GM13977 (cell line): ENCODE data around the gene LRRC15.

Experiments used
- DNase-seq: peaks from one replicate; pipeline ENCODE4 v3.0.0; 2012; ENCODE audit warnings: low spot score
- in situ Hi-C: fragments of 300-500 bp; cut with MboI; formaldehyde crosslinking; loops from one replicate; pipeline ENCODE4 v1.12.0; 2022; ENCODE audit warnings: low sequenced_read_pairs, low pct_unique_long_range_greater_than_20kb, mixed read lengths, inconsistent platforms; ENCODE audit not compliant: unreplicated experiment
- TF ChIP-seq, protein P1 (sequence below): IDR thresholded peaks from 2 replicates; pipeline ENCODE4 v1.5.1; 2012; ENCODE audit warnings: mild to moderate bottlenecking, control low read depth; ENCODE audit not compliant: insufficient read depth; ENCODE audit errors: extremely low read depth, missing control alignments

LRRC15 gene

GRCh38 chr3:194369522-194370279 lies at the start of gene LRRC15:
LRRC15 (minus strand) TSS chr3:194369743; CDS start chr3:194361043, 8,700 bp downstream.
- TF ChIP-seq, protein P1, sequence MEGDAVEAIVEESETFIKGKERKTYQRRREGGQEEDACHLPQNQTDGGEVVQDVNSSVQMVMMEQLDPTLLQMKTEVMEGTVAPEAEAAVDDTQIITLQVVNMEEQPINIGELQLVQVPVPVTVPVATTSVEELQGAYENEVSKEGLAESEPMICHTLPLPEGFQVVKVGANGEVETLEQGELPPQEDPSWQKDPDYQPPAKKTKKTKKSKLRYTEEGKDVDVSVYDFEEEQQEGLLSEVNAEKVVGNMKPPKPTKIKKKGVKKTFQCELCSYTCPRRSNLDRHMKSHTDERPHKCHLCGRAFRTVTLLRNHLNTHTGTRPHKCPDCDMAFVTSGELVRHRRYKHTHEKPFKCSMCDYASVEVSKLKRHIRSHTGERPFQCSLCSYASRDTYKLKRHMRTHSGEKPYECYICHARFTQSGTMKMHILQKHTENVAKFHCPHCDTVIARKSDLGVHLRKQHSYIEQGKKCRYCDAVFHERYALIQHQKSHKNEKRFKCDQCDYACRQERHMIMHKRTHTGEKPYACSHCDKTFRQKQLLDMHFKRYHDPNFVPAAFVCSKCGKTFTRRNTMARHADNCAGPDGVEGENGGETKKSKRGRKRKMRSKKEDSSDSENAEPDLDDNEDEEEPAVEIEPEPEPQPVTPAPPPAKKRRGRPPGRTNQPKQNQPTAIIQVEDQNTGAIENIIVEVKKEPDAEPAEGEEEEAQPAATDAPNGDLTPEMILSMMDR, result no peak
- in situ Hi-C loops, result no loop called here
- no peak for DNase-seq

- DNase-seq, result no peak
- in situ Hi-C loops, result no loop called here
- TF ChIP-seq, protein P1, result no peak
Measured at GRCh38 chr3:194418671-194419070, 49.1 kb upstream of the LRRC15 start.

DNA sequence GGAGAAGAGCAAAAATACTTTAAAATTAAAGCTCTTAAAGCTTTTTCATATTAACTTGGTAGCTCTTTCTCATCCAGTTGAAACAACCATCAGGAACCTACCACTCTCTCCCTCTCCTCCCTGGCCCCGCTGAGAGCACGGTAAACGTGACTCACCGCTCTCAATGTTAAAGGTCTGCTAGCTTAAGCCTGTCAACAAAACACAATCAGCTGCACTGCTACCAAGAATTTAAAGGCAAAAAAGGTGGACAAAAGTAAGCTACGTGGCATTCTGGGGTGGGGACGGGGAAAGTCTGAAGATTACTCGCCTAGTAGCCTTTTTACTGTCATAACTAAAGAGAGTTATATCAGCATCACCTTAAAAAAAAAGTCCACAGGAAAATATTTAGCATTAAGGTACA lies 37.9 kb upstream of the LRRC15 start:
- in situ Hi-C loops, result no loop called here
- no peak for DNase-seq

GRCh38 chr3:194405766-194406165 lies 36.2 kb upstream of the LRRC15 start:
- DNase-seq, result no peak
- in situ Hi-C loops, result no loop called here
- TF ChIP-seq, protein P1, result no peak

More for the DNA sequence above, 37.9 kb upstream of the LRRC15 start:
- TF ChIP-seq, protein P1, result no peak

DNA sequence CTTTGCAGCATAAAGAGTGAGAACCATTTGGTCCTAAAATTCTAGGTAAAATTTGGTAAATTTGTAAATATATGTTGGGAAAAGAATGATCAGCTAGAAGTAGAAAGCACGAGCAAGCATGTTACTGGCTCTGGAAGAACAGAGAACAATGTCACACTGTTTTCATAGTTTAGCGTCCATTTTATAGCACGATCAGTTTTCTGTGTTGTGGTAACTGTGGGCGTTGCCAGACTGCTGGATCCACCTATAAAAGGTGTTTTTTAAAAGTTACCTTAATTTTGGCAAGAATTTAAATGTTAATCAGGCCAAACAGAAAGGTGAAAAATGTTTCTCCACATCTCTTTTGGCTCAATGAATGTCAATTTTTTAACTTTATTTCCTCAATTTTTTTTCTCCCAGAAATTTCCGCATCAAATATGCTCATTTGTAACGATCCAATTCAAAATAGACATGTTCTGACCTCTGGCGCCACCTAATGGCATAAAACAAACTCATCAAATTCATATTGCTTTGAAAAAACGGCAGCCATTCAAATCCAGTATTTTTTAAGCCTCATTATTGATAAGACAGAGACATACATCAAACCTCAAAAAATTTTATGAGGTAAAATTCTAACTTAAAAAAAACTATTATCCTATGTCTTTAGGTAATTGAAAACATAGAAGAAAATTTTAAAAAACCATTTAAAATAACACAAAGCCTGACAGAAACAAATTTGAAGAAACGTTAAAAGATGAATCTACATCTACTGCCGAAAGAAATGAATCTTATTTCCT lies 35.0 kb upstream of the LRRC15 start:
- no peak for DNase-seq
- in situ Hi-C loops, result no loop called here
- TF ChIP-seq, protein P1, result peak; percentile 61

- in situ Hi-C loops, result no loop called here
- no peak for DNase-seq
Measured at GRCh38 chr3:194401868-194402329, 32.4 kb upstream of the LRRC15 start.

More at GRCh38 chr3:194401868-194402329, 32.4 kb upstream of the LRRC15 start:
- TF ChIP-seq, protein P1, result no peak
